Stimulated activated CD4-positive, alpha-beta T cell treated with anti-CD3 and anti-CD28 coated beads, TNF-alpha, amount 100 ng/mL, for 1 hour (primary cell): ENCODE results near the gene SERPINA4.
"Not testable (repeated sequence)": the region's sequence is repeated elsewhere in the genome, so short reads cannot be mapped to it uniquely, and the experiment has no call there.

Experiments
- DNase-seq, 3 donors: peaks; one replicate each; pipeline ENCODE4 v3.0.0-alpha.2; 2020; ENCODE audit warnings: low read depth in 3 of 3, low spot score in 1 of 3

SERPINA4 gene

DNA sequence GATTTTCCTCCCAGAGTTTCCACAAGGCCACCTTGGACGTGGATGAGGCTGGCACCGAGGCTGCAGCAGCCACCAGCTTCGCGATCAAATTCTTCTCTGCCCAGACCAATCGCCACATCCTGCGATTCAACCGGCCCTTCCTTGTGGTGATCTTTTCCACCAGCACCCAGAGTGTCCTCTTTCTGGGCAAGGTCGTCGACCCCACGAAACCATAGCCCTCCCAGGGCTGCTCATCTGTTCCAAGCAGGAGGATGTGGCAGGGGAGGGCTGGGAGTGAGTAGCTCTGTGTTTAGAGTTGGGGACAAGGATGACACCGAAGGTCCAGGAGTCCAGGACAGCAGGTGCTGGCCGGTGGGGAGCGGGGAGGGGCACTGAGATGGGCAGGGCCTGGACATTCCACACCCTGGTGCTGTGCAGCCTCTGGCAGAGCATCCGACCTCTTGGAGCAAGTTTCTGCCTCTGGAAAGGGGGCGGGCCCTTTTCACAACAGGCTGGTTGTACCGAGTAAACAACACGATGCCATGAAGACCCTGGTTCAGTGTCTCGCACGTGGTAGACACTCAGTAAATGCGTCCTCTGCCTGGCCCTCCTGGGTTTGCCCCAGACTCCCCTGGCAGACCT lies 8.2 kb downstream of the SERPINA4 start:
- DNase-seq: no peak

DNA sequence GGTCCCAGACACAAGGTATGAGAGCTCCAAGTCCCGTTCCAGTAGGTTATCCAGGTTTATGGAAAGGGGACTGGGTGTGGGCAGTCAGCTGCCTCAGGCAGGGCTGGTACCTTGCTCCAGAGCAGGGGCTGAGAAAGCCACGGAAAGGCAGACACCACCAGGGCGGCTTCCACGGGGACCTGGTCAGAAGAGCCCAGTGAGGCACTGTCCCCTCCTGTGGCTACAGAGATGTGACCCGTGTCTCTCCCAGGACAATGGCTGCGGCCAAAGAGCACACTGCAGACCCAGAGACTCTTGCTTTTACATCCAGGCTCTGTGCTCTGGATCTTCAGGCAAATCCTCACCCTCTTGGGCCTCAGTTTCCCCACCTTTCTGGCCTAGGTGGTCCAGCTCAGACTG lies 8.8 kb downstream of the SERPINA4 start:
- DNase-seq: no peak

DNA sequence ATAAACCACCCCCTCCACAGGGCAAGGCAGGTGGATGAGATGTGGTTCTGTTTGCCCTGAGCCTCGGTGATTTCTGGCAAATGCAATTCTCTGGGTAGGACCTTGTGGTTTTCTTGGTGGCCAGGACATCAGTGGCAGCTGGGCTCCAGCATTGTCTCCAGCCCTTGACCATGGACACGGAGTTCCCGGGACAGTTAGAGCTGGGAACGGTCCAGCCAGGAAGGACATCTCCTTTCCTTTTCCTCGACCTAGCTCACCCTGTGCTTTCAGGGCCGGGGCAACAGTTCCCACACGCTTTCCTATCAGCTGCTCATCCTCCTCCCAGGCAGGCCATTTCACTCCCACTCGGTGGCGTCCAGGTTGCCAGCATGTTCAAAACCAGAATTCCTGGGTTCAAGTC lies 9.2 kb downstream of the SERPINA4 start:
- no peak for DNase-seq

DNA sequence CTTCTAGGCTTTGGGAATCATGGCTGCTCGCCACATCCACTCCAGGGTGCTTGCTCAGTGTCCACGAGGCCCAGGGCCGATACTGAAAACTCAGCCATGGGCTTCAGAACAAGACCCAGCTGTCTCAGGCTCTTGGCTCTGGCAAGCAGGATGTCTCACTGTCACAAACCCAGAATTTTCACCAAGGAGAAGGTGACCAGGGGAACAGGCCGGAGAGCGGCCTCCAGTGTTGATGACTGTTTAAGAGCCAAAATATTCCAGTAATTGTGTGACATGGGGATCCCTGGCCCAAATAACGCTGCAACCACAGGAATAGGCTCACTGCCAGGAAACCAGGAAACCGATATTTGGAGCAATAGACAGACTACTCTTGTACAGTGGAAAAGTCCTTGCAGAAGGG lies 10.2 kb downstream of the SERPINA4 start:
- DNase-seq: no peak

DNA sequence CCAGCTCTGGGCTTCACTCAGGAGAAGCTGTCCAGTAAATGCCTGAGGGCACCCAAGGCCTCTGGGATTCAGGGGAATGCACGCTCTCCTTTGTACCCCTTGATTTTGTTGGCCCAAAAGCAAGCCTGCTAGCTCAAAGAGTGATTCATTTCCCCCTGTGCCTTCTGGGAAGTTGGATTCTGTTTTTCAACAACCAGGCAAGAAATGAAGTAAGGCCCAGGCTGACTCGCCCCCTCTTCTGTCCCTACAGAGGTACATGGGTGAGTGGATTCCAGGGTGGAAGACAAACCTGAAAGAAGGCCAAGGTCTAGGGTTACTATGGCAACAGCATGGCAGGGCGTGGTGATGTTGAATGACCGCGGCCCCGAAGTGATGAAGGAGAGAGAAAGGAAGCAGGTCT lies 10.7 kb downstream of the SERPINA4 start:
- DNase-seq: no peak

DNA sequence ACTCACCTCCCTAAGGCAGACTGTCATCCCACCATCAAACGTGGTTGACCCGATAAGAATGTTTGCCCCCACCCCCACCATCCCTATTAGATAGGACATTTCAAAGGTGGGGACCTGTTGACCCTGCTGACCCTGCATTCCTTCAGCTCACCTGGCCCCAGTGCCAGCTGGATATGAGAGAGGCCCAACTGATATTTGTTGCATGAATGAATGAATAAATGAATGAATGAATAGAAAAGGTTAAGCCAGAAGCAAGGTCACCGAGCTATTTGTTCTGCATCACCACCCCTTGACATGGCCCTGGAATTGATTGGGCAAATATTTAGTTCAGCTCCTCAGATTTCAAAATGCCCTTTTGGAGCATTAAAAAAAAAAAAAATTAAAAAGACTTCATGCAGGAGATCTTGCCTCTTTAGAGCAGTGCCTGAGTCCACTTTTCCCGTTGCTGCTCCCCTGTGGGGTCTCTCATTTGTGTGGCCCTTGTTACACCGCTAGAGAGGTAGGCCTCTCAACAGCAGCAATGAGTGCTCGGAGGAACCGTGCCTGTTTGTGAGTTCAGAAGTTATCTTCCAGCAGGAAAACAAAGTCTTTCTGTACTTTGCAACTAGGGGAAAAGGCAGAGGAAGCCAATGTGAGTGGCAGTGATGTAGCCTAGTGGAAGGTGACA lies 11.5 kb downstream of the SERPINA4 start:
- no peak for DNase-seq

DNA sequence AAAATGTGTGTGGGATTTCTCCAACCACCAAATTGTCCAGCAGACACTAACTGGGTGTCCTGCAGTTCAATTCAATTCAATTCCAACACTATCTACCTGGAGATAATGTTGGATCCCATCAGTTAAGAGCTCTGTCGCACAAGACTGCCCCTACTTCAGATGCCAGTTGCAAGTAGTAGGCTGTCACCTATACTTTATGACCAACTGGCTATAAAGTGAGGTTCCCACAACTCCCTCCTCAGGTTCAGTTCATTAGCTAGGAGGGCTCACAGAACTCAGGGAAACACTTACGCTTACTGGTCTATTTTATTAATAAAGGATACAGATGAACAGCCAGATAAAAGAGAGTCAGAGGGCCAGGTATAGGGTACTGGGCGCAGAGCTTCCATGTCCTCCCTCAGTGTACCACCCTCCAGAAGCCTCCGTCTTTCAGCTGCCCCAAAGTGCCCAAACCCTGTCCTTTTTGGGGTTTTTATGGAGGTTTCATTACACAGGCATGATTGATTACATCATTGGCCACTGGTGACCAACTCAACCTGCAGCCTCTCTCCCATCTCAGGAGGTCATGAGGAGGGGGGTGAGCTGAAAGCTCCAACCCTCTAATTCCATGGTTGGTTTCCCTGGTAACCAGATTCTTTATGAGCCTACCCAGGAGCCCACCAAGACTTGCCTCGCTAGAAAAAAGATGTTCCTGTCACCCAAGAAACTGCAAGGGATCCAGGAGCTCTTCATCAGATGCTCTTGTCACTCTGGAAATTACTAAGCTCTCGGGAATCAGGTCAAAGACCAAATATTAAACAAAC lies 12.4 kb downstream of the SERPINA4 start:
- DNase-seq: no peak

DNA sequence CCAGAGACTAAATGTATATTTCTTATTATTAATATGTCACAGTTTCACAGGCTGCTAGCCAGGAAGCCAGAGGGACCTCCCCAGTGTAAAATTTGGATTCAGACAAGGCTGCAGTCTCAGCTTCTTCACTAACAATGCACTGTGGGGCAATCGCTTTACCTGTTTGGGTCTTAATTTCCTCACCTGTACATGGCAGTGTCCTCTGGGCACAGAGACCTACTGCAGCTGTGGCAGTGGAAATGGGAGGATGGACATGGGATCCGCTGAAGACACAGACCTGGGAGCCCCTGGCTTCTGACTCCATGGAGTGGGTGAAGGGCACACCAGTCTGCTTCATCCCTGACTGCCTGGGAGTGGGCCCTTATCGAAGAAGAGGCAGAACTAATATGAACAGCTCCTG lies 13.1 kb downstream of the SERPINA4 start:
- DNase-seq: no peak

DNA sequence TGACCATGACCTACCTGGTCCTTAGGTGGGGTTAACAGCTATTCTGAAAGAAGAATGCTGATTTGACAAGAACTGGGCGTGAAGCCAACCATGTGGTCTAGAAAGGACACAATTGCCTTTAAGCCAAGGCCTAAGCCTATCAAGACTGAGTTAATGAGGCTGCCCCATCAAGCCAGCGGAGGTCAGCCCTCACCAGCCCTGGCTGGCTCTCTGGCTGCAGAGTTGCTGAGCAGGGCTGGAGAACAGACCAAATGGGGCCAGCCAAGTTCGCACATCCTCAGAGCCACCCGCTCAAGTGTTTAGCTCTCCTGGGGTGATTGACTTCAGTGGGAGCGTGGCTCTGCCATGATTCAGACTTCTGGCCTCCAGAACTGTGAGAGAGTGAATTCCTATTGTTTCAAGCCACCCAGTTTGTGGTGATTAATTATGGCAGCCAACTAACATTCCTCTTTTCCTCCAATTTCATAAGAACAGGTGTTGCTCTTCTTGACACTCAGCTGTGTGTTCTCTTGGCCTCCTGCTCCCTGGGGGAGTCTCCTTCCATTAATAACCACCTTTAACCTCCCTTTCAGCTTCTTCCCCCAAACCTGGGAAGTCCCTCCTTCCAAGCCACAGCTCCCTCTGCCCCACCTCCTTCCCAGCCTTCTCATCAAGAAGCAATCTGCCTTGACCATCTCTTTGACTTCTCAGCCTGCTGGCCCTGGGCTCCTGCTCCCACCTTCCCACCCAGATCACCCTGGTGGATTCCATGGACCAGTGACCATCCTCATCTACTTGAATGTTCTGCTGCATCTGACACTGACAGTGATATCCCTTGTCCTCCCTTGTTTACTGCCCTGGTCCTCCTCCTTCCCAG lies 14.7 kb downstream of the SERPINA4 start:
- no peak for DNase-seq

DNA sequence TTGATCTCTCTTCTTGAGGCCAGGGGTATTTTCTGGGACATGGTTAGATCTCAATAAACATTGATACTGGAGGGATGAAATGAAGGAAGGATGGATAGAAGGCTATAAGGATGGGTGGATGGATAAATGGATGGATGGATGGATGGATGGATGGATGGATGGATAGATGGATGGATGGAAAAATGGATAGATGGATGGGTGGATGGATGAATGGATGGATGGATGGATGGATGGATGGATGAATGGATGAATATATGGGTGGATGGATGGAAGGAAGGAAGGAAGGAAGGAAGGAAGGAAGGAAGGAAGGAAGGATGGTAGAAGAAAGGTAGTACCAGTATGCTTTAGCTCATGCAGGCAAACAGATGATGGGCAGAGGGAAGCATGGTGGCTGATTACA lies 16.2 kb downstream of the SERPINA4 start:
- not testable (repeated sequence) for DNase-seq

DNA sequence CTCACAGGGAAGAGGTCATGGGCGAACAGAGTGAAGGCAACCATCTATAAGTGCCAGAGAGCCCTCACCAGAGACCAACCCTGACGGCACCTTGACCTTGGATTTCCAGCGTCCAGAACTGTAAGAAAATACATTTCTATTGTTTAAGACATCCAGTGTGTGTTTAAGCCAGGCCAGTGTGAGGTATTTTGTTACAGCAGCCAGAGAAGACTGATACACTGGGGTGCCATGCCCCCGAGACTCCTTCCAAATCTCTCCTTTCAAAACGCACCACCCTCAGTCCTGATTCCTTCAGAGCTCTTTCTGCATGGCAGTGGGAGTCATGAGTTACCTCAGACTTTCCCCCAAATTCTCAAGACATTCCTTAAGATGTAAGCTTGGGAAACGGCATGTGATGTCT lies 17.5 kb downstream of the SERPINA4 start:
- DNase-seq: no peak

DNA sequence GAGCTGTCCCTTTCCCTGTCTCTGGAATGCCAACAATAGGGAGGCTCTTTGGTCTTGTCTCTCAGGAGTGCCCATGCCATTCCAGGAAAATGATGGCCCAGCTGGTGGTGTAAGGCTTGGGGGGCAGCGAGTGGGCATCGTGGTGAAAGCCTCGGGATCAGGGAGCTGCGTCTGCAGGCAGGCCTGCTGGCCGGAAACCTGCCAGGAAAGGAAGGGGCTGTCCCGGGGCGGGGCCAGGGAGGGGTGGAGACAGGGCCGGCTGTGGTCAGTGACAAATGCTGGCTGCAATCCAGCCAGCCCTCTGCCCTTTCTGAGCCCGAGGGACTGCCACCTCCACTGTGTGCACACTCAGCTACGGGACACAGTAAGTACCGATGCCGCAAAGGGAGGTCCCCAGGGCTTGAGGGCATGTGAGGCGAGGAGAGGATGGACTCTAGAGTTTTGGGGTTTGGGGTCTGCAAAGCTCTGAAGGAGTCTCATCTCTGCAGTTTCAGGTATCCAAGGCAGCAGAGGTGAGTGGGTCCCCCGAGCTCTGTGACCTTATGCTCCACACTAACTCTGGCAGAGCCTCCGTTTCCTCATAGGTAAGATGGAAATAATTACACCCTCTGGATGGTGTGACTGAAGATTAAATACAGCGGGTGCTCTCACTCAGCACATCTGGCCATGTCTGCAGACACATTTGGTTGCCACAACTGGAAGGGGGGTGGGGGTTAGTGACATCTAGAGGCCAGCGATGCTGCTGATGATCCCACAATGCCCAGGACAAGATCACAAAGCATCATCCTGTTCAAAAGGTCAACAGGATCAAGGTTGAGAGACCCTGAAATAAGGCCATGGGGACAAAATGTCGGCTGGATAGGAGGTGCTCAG lies 20.1 kb downstream of the SERPINA4 start, which contains the start of gene SERPINA5:
SERPINA5 (plus strand) TSS at position 300 of the 873 bp plus-strand sequence. CDS start 5,937 bp downstream, outside the sequence.
- DNase-seq: no peak

DNA sequence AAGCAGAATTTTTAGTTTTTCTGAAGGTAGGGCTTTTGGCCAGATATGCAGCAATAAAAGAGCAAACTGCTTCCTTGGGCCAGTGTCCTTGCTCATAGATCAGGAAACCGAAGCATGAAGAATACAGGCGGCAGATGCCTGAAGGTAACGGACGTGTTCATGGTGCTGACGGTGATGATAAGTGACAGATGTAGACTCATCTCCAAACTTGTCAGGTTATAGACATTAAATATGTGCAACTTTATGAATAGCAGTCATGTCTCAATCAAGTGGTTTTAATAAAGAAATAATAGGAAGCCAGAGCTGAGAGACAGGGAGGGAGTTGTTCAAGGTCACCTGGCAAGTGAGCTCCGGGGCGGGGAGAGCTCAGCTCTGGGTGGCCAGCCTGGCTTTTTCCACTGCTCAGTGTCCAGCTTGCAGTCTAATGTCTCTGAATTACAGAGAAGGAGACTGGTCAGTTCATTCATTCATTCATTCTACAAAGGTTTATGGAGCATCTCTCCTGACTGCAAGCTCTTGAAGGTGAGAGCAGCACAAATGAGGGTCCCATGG lies 21.0 kb downstream of the SERPINA4 start:
- DNase-seq: no peak

DNA sequence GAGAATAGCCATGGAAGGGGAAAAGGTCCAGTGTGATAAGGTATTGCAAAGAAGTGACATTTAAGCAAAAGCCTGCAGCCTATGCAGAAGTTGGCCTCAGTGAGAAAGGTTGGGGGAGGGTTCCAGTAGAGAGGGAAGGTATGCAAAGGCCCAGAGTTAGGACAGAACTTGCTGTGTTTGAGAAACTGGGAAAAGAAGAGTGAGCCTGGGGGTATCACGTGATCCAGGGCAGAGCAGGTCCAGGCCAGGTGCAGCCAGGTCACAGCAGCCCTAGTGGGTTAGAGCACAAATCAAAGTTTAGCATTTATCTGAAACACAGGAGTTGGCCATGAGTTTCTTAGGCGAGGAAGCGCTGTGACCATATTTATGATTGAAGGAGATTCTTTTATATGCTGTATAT lies 21.6 kb downstream of the SERPINA4 start:
- no peak for DNase-seq

DNA sequence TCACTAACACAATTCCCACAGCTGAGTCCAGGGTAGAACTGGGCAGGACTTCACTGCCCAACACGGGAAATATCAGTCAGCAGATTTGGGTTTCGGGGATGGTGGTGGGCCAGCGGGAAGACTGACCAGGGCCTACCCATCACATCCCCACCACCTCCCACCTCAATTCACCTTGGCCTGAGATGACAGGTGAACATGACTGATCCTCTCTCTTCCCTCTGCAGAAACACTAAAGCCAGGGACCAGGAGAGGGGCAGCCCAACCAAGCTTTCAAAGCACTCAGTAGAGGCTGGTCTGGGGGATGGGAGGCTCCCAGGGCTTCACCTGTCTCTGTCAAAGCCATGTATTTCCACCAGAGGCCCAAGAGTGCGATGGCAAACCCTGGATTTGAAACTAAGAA lies 22.3 kb downstream of the SERPINA4 start:
- DNase-seq: no peak

DNA sequence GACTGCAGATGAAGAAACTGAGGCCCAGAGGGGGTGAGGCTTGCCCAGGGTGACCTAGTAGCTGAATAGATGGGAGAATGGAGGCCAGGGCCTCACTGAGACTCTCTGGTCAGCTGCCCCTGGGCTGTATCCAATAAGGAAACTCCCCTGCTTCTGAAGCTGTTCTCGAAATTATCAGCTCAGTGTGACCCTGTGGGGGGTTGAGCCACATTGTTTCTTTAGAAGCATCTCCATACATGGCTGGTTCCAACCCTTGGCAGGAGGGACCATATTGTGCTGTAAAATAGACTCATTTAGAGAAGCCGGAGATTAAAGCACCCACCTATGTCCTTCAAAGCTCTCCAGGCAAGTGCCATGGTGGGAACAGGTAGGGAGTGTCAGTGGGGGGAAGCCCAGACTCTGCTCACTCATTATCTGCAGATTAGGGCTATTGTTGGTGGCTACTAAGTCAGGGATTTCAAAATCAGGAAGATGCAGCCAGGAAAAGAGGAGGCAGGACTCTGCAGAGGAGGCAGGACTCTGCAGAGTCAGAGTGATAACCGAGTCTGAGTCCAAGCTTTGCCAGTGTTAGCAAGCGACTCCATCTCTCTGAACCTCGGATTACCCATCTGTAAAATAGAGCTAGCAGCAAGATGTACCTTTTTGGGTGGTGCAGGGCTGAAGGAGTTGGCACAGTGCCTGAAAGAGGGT lies 23.5 kb downstream of the SERPINA4 start:
- no peak for DNase-seq

DNA sequence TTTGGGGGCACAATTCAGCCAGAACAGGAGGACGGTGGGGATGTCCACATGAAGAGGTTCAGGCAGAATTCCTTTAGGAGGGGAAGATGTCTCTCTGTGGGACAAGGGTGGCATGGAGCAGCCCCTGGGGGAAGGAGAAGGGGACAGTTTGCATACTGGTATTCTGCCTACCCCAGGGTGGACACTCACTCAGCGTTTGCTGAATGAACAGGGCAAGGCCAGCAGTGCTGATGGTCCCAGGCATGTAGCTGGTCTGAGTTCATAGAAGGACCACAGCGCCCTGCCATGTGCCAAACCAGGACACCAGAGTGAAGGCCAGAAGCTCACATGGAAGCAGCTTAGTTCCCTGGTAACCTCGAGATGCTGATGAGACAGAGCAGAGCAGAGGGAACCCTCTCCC lies 25.4 kb downstream of the SERPINA4 start:
- no peak for DNase-seq

DNA sequence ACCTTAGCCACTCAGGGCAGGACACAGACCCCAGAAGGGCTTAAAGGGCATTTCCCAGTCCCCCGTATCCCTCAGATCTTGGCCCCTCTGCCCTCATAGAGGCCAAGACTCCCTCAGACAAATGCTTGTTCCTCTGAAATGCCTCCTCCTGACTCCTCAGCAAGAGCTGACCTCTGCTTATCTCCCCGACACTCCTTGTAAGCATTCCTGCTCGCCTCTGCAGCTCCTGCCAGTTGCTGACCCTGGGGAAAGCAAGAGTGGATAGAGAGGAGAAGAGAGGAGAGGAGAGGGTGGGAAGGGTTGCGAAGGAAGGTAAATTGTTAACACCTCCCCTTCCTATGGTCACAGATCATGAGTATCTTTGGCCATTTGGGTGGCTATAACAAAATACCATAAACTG lies 27.1 kb downstream of the SERPINA4 start:
- DNase-seq: no peak

DNA sequence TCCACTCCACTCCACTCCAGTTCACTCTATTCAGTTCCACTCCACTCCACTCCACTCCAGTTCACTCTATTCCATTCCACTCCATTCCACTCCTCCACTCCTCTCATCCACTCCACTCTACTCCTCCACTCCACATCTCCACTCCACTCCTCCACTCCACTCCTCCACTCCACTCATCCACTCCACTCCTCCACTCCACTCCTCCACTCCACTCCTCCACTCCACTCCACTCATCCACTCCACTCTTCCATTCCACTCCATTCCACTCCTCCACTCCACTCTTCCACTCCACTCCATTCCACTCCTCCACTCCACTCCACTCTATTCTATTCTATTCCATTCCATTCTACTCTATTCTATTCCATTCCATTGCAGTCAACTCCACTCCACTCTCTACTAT lies 29.8 kb downstream of the SERPINA4 start:
- DNase-seq: no peak
